GM18511 (cell line): Measurements from ENCODE around the gene SIL1.

ENCODE experiments used
- ATAC-seq: cut with Tn5 transposase; IDR thresholded peaks from one replicate; pipeline ENCODE4 v1.9.1; 2021; ENCODE audit warnings: mild to moderate bottlenecking, moderate library complexity; ENCODE audit not compliant: unreplicated experiment

The SIL1 gene

DNA sequence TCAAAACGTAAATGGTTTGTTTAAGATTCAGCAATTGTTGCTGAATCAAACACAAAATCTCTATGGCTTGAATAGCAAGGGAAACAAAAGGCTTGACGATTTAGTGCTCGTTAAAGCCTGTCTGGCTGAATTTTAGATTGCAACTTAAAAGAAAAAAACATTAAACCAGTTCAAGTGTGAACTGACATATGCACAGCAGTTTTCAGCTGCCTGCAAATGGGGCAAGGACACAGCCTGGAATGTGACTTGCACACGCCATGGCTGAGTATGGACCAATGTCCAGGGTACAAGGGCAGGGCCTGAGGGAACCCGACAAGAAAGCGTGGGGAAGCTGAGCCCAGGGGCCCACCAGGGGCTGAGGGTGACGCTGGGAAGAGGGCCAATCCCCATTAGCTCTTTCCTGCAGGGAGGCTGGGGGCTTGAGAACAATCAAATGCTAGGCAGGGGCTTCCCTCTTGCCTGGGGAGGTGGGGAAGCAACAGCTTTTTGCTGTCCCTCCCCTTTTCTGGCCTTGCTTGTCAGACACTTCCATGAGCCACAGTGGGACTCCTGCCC is 233.4 kb downstream of the SIL1 start:
- ATAC-seq: no peak

DNA sequence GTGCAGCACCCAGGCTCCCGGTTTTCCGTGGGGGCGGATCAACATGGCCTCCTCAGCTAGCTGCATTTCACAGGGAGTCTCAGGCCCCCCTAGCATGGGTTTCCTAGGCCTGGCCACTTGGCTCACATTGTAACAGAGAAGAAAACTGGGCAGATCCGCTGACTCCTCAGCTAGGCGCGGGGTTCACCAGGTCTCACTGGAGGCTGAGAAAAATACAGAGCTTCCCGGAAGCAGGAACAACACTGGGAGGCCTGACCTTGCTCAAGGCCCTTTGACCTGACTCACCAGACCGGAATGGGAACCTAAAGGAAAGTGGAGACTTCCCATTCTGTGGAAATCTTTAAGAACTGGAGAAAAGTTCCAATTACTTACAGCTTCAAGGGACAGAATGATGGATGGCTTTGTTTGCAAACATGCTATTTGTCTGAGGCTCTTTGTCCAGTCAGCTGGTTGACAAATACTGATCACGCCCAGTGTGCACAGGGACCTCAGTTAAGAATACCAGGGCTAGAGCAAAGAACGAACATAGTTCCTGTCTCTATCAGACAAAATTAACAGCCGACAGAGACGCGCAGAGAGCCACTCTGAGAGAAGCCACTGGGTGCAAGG is 234.3 kb downstream of the SIL1 start:
- no peak for ATAC-seq

DNA sequence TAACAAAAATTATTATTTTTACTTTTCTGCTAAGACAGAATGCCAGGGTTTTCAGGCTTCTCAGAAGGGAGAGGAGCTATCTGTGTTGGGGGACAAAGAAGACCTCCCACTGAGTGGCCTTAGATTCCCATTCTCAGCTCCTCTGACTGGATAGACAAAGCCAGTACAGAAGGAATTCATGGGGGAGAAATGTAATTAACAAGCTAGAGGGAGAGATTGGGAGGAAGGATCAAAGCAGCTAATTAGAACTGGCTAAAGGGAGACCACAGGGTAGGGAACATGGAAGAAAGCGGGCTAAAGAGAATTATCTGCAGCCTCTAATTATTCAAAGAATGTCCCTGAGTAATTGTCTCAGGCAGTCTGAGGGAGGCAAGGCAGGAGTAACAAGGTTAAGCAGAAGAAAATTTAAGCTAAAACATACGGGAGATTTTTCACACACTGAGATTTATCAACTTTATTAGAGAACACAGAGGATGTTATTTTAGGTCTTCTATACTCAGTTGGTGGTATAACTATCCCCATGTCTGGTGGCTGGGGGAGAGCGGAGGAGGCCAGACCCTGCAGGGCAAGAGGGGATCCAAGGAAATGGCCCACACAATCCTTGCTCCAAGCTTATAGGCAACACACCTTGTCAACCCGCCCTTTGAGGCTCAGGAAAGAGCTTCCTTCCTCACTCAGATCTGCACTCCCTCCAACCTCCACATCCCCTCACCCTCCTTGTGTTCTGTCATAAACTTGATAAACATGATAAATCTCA is 235.4 kb downstream of the SIL1 start:
- no peak for ATAC-seq

DNA sequence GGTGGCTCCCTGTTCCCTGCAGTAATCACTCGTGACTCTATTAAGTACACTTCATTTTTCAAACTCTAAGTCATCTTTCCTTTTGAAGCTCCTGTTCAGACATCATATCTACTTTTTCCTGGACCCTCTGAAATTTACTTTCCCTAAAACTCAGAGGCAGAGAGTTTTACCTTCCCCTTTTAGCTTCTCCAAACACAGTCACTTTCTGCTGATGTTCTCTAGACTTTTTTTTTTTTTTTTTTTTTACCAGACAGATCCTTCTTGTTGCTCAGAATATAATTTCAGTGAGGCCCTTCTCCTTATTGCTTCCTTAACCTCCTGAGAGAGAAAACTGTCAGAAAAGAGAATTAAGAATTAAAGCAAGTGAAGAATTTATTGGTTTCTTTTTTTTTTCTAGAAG is 236.4 kb downstream of the SIL1 start:
- ATAC-seq: no peak

DNA sequence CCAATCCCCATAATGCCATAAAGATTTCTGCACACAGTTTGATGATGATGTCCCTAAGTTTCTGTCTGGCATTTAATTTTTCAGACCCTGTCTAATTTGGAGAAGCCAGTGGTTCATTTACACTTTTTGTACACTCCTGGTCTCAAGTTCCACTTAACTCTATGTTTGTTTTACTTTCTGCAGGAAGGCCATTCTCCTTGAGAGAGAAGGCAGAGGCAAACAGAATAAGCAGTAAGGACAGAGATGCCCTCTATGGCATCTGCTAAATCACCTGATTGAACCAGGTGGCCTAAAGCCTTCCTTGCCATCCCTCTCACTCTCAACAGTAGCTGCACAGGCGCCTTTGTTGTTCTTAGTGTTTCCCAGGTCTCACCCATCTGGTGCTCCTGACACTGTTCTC is 236.9 kb downstream of the SIL1 start:
- no peak for ATAC-seq

DNA sequence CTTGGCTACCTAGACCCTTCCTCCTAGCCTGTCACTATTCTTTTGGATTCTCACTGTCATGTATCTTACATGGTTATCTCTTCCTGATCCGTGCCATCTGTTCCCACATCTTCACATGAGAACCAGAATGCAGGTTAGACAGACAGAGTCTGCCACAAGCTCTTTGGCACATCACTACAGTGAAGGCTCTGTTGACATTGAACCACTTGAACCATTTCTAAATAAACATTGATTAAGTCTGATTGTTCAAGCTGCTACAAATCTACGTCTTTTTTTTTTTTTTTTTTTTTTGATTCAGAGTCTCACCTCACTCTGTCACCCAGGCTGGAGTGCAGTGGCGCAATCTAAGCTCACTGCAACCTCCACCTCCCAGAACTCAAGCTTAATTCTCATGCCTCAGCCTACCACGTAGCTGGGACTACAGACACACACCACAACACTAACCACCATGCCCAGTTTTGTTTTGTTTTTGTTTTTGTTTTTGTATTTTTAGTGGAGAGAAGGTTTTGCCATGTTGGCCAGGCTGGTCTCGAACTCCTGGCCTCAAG is 237.9 kb downstream of the SIL1 start:
- ATAC-seq: no peak

DNA sequence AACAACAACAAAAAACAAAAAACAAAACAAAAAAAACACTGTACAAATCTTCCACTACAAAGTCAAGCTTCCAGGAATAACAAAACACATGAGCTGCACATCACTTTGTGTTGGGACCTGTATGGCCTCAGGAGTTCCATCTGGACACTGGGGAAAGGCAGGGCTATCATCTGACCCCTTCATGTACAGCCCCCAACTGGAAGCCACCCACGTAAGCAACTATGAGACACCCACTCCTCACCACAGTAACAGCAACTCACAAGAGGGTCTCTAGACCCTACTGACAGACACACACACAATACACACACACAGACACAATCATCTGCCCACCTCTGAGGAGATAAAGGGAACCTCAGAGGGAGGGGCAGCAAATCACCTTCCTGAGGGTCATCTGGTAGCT is 241.4 kb downstream of the SIL1 start:
- no peak for ATAC-seq

DNA sequence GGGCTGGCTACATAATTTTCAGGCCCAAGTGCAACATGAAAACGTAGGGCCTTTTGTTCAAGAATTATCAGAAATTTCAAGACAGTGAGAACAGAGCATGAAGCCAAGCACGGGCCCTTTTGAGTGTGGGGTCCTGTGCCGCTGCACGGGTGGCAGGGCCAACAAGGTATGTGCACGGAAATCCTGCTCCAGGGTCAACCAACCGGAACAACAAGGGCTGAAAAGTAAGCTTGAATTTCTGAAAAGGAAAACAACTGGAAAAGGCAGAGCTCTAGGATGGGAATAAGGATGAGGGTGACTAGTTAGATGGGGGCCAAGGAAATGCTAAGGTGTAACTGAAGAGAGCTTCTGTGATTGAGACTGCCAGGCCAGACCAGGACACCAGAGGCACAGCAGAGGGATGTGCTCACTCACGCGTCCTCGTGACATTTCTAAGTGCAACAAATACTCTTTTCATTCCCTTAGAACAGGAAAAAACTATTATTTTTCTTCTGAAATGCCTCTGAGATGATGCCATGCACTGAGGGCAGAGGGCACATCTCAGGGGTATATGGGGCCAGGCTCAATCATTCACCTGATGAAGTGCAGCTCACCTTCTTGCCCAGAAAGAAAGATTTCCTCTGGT is 242.4 kb downstream of the SIL1 start:
- ATAC-seq: no peak

DNA sequence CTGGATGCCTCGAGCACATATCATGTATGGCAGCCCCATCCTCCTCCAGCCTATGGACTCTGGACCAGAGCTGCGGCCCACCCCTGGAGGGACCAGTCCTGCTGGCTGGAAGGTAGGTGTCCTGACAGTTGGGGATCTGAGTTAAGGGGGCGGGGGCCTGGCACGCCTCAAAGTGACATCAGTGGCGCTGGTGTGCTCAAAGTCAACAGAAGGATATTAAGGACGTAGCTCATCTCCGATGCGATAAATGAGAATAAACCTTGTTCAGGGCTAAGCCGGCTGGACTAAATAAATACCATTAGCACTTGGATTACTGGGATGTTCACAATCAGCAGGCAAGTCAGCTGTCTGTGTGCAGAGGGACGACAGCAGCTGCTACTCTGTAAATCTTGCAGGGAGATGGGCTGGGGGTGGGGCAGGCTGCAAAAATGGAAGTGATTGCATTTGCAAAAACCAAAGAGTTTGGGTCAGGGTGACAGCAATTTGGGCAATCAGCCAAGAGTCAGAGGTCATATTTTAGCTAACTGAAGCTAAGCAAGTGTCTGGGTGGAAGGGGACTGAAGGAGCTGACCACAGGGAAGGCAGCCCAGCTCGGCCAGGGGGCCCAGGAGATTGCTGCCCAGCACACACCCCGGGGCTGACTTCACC is 243.0 kb downstream of the SIL1 start:
- no peak for ATAC-seq

DNA sequence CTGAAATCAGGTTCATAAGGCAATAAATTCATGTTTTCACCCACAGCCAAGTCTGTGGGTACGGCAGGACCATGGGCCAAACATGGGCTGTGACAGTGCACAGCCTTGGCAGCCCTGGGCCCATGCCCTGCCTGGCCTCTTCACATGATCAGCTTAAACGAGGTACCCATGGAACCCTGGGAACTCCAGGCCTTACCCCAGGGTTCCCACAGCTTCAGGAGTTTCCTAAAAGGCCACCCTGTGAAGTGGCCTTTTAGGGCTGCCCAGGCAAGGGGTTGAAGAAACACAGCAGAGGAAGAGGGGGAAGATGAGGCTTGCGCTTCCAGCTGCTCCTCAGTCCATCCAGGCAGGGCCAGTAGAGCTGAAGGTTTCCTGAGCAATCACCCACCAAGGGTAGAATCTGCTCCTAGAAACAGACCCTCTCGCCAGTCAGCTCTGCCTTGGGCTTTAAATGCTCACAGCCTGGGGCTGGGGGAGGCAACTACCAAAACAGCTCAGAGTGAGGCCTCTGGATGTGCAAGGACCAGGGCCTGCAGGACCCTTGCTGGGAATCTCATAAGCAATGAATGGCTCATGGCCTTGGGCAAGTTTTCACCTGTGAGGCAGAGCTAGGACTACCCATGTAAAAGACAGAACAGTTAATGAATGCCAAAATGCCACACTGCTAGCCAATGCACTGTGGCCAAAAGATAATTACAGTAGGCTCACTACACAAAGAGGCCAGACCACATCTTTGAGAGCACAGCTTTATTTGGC is 243.7 kb downstream of the SIL1 start:
- ATAC-seq: no peak

DNA sequence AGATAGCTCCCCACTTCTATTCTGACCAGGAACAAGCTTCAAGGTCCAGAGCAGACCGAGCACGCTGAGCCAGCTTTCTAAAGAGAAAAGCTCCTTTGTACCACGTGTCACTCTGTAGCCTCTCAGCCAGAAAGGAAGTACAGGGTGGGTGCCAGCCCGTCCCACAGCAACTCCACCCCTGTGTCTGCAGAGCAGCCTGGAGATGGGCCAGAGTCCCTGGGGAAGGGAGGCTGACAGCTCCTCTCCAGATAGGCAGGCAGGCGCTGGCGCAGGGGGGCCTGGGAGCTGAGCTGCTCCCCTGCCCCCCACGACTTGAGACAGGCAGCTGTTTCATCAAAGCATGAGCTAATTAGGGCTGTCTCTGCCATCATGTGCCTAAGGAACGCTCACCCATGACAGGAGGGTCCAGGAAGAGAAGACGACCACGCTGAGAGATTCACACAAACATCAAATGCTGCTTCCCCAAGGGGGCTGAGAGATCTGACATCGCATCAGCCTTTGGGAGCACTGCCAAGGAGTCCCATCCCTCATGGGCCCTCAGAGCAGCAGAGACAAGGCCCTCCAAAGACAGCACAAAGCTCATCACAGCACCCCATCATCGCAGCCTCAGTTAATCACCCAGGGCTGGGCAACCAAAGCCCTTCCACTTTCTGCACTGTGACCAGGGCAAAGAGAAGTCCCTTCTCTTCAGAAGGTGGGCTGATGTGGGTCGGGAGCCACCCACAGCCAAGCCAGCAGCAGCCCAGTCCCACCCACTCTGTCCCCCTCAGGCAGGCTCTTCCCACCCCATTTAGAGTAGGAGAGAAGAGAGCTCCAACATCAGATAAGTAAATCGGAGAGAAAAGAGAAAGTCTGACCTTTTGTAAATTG is 244.5 kb downstream of the SIL1 start:
- ATAC-seq: peak; percentile 90

DNA sequence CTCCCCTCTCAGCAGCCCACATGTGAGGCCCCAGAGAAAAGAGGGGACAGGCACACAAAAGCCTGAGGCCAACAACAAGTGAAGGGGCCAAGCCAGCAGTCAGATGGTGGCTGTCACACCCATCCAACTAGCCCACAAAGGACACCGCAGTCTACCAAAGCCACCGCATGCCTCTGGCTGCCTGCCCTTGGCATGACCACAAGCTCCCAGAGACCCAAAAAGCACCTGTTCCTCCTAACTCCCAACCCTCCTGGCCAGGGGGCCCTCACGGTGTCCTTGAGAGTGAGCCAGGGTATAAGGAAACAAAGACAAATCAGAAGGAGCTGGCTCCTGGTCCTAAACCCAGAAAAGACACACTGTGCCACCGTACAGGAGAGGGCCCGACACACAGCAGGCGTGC is 245.2 kb downstream of the SIL1 start:
- ATAC-seq: peak; percentile 29

DNA sequence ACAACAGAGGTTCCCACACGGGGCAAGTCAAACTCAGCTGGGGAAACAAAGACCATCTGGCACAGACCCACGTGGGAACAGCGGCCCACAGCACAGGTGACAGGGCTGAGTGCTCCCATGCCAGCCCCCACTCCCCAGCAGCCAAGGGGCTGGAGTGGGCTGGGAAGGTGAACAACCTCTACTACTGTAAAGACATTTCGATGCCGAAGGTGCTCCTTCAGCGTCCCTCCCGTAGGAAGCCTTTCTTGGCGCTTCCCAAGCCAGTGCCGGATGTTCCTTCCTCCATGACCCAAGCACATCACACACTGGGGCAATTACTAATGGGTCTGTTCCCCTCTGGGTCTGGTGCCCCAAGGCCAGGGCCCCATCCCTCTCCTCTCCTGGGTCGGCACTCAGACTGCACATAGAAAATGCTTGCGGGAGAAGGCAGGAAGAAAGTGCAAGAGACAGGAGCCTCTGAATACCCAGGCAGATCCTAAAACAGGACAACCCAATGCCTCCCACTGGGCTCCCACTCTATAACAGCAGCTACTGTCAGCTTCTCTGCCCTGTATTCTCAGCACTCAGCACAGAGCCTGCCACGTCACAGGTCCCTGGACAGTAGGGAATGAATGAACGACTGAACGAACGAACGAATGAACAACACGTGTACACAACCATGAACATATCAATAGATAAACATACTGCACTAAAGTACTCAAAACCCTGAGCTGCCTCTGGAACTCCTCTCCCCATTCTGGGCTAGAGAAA is 246.0 kb downstream of the SIL1 start:
- ATAC-seq: no peak

DNA sequence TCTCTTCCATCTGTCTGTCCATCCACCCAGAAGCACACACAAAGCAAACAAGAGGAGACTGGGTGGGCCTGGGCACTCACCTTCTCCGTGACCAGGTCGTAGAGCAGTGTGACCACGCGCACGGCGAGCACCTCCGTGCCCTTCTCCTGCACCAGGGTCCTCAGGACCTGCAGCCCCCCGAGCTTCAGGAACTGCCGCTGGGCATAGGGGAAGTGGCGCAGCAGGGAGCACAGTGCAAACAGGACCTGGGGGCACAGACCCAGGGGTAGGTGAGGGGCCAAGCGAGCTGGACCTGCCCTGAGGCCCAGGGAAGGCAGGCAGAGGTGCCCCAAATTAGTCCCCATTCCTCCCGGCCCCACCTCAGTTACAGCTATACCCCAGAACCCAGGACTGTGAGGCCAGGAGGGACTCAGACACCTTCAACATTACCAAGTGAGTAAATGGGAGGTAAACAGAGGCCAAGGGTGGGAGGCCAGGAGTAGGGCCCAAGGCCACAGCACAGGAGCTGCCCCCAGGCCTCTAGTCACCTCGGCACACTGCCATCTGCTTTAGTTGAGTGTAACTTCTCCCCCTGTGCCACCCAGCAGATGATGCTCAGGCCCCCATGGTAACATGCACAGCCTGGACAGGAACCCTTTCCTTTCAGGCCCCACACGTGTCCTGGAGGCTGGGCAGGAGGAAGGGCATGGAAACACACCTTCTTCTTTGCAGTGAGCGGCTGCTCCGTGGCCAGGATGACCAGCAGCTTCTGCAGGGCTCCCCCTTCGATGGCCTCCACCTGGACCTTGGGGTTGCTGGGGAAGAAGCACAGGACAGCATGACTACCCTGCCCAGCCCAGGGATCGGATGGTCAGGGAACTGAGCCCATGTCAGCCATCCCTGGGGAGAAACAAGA is 246.8 kb downstream of the SIL1 start:
- ATAC-seq: no peak

DNA sequence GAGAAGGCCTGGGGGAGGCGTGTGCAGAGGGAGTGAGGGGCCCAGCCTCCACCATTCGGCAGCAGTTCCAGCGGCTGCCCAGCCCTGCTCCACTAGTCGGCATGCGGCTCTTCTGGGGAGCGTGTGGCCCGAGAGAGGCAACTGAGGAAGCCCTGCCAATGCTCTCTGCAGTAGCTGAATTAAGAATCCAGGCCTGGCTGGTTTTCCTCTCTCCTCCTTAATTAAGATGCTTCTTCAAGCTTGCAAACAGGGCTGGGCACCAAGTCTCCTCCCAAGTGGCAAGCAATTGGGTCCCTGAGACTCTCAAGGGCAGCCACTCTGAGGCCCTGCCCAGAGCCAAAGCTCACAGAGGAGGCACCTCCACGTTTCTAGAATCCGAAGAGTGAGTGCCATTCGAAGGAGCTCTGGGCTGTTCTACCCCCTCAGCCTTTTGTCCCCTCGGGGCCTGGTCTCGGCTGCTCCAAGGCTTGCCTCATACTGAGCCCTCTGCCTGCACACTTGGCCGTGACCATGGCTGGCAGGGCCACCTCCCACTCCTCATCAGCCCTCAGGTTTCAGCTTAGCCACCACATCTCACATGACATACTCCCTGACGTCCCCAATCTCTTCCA is 247.6 kb downstream of the SIL1 start:
- no peak for ATAC-seq

DNA sequence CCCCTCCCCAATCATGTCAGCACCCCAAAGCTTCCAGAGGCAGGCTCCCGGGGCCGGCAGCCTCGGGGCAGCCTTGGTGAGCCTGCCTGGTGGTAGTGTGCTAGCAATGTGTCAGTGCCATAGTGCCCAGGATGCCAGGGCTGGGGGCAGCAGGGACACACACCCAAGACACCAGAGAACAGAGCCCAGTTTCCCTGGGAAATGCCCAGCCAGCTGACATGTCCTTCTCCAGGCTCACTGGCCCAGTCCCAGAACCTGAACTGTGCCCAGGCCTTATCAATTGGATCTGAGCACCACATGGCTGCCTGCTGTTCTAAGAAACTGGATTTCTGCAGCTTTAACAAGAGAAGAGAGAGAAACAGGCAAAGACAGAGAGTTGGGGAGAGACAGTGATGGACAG is 248.2 kb downstream of the SIL1 start:
- no peak for ATAC-seq

DNA sequence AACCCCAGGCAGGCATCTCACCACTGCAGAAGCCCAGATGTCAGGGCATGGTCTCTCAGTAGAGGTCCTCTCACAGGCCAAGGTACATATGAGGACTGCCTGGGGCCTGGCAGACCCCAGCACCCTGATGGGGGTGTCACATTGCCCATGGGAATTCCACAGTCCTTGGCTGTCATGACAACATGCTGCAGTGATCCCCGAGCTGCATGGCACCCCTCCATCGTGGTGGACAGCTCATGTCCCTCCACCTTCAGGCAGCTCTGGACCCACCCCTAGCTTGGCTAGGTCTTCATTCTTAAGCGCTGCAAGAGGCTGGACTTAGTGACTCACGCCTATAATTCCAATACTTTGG is 249.0 kb downstream of the SIL1 start:
- no peak for ATAC-seq
